BE2C (cell line): ENCODE data around the gene ANKRD29.
A peak's percentile ranks its signal among the peaks of the same experiment; 100 is the strongest.

Experiments used
- DNase-seq: peaks from one replicate; pipeline ENCODE4 v3.0.0-alpha.2; 2020
- H3K27me3 ChIP-seq: fragments of 250-450 bp; sonication (Bioruptor Pico); 2 replicates; pipeline ENCODE4 v1.5.1; 2020; ENCODE audit warnings: mild to moderate bottlenecking
- H3K36me3 ChIP-seq: fragments of 250-450 bp; sonication (Bioruptor Pico); 2 replicates; pipeline ENCODE4 v1.5.1; 2020; ENCODE audit warnings: mild to moderate bottlenecking
- H3K4me1 ChIP-seq: fragments of 250-450 bp; sonication (Bioruptor Pico); 2 replicates; pipeline ENCODE4 v1.5.1; 2020
- H3K4me3 ChIP-seq: 2 replicates; pipeline ENCODE4 v1.5.1; 2011; ENCODE audit warnings: low read depth, low read length
- H3K9me3 ChIP-seq: fragments of 250-450 bp; sonication (Bioruptor Pico); 2 replicates; pipeline ENCODE4 v1.5.1; 2020
- TF ChIP-seq, protein P1 (sequence below): IDR thresholded peaks from 2 replicates; pipeline ENCODE4 v1.5.1; 2012; ENCODE audit warnings: mild to moderate bottlenecking, low read depth, low read length

Gene ANKRD29

GRCh38 chr18:23706971-23707640, 44.4 kb upstream of the ANKRD29 start:
- H3K27me3 ChIP-seq, result no peaks in the 10 kb centered on the region
- H3K36me3 ChIP-seq, result no peaks in the 10 kb centered on the region
- no peaks in the 10 kb centered on the region for H3K4me1 ChIP-seq
- TF ChIP-seq, protein P1, sequence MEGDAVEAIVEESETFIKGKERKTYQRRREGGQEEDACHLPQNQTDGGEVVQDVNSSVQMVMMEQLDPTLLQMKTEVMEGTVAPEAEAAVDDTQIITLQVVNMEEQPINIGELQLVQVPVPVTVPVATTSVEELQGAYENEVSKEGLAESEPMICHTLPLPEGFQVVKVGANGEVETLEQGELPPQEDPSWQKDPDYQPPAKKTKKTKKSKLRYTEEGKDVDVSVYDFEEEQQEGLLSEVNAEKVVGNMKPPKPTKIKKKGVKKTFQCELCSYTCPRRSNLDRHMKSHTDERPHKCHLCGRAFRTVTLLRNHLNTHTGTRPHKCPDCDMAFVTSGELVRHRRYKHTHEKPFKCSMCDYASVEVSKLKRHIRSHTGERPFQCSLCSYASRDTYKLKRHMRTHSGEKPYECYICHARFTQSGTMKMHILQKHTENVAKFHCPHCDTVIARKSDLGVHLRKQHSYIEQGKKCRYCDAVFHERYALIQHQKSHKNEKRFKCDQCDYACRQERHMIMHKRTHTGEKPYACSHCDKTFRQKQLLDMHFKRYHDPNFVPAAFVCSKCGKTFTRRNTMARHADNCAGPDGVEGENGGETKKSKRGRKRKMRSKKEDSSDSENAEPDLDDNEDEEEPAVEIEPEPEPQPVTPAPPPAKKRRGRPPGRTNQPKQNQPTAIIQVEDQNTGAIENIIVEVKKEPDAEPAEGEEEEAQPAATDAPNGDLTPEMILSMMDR, result no peak
- no peaks in the 10 kb centered on the region for H3K9me3 ChIP-seq
- DNase-seq, result no peak
- H3K4me3 ChIP-seq, result no peak overlapping the region

GRCh38 chr18:23704806-23705205, 42.1 kb upstream of the ANKRD29 start:
- TF ChIP-seq, protein P1, result no peak
- H3K4me3 ChIP-seq, result no peak overlapping the region
- H3K9me3 ChIP-seq, result no peaks in the 10 kb centered on the region
- H3K4me1 ChIP-seq, result no peaks in the 10 kb centered on the region
- H3K36me3 ChIP-seq, result no peaks in the 10 kb centered on the region
- DNase-seq, result no peak
- H3K27me3 ChIP-seq, result no peaks in the 10 kb centered on the region

GRCh38 chr18:23703987-23704384, 41.3 kb upstream of the ANKRD29 start:
- no peak overlapping the region for H3K4me3 ChIP-seq
- no peak for DNase-seq
- H3K36me3 ChIP-seq, result no peaks in the 10 kb centered on the region
- H3K27me3 ChIP-seq, result no peaks in the 10 kb centered on the region
- no peaks in the 10 kb centered on the region for H3K9me3 ChIP-seq
- H3K4me1 ChIP-seq, result no peaks in the 10 kb centered on the region
- TF ChIP-seq, protein P1, result no peak

DNA sequence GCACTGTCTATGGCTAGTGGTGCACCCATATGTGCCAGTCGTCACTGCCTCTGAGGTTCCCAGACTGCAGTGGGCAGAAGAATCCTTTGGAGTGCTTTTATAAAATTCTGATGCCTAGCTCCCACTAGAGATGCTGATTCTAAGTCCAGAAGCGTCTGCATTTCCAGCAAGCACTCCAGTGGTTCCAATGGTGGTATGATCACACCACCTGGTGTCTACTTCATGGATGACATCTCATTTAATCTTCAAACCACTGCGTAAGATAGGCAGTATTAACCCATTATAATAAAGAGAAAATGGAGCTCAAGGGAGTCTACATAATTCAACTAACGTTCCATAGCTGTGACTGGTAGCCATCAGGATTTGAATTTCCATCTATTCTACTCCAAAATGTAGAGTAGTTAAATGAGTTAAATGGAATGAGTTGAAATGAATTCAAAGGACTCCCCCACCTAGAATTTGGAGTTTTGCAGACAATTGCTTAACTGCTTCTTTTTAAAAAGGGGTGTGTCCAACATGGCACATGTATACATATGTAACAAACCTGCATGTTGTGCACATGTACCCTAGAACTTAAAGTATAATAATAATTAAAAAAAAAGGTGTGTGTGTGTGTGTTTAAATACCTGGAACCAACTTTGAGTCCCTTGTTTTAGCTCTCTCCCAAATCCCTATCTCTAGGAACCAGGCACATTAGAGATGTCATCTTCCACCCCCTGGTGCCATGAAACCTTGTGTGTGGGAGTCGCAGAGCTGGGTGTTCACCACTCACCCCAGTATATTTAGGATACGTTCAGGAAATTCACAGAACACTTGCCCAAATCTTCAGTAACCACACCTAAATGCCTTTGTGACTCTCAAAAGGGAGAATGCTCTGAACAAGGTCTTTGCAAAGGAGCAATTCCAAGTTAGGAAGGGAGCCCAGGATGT, 40.6 kb upstream of the ANKRD29 start:
- Histone ChIP-seq H3K4me3 (no peak overlapping the region), H3K27me3 (no peaks in the 10 kb centered on the region), H3K9me3 (no peaks in the 10 kb centered on the region), H3K36me3 (no peaks in the 10 kb centered on the region), H3K4me1 (no peaks in the 10 kb centered on the region)
- peak; percentile 13 for DNase-seq
- TF ChIP-seq, protein P1, result peak; percentile 58

DNA sequence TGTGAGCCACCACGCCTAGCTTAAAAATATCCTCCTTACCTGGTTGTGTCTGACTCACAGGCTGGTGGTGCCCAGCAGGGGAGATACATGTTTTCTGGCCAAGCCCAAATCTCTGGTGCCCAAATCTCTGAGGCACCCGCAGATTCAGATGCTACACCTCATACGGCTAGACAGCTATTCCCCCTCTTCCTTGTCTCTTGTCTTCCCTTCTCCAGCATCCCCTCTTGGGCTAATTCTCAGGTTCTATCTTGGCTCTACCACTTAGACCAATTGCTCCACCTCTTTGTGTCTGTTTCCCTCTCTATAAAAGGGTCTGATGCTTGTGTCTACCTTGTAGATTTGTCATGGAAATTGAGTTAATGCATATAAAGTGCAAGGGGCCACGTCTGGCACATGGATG, 39.9 kb upstream of the ANKRD29 start:
- Histone ChIP-seq H3K27me3 (no peaks in the 10 kb centered on the region), H3K4me3 (no peak overlapping the region), H3K36me3 (no peaks in the 10 kb centered on the region), H3K9me3 (no peaks in the 10 kb centered on the region), H3K4me1 (no peaks in the 10 kb centered on the region)
- TF ChIP-seq, protein P1, result no peak
- DNase-seq, result no peak

- H3K36me3 ChIP-seq, result no peaks in the 10 kb centered on the region
- H3K4me3 ChIP-seq, result no peak overlapping the region
- no peaks in the 10 kb centered on the region for H3K4me1 ChIP-seq
- TF ChIP-seq, protein P1, result no peak
- H3K27me3 ChIP-seq, result no peaks in the 10 kb centered on the region
- no peak for DNase-seq
- H3K9me3 ChIP-seq, result no peaks in the 10 kb centered on the region
These were observed 38.9 kb upstream of the ANKRD29 start for GRCh38 chr18:23701544-23702064.
